Neural progenitor cell (in vitro differentiated cells): ENCODE results near the gene BCKDHB.

Source experiments
- CTCF ChIP-seq: fragments of 200-600 bp; sonication (generic); IDR thresholded peaks from 2 replicates; pipeline ENCODE4 v1.5.1; 2017; ENCODE audit warnings: antibody characterized with exemption, mild to moderate bottlenecking
- EZH2 ChIP-seq: fragments of 200-600 bp; sonication (generic); IDR thresholded peaks from 2 replicates; pipeline ENCODE4 v1.6.1; 2017; ENCODE audit warnings: antibody characterized with exemption, mild to moderate bottlenecking, moderate library complexity

GRCh38 chr6:80215063-80215462 lies 108.6 kb downstream of the BCKDHB start:
- TF ChIP-seq CTCF = no peak
- no peak for TF ChIP-seq EZH2
